HepG2 (cell line): Measurements from ENCODE around the gene RPRD2. TPM values are rescaled to one million over a fixed set of nuclear protein-coding genes. Genes with fewer than 3 reads are reported as not detected.

Experiments
- BRCA1 ChIP-seq: sonication (generic); formaldehyde crosslinking; IDR thresholded peaks from 2 replicates; pipeline ENCODE4 v1.4.0; 2020; ENCODE audit warnings: missing genetic modification reagents
- FOXJ3 ChIP-seq: sonication (generic); formaldehyde crosslinking; IDR thresholded peaks from 2 replicates; pipeline ENCODE4 v1.4.0; 2020; ENCODE audit warnings: missing genetic modification reagents, mild to moderate bottlenecking, borderline replicate concordance
- JARID2 ChIP-seq: sonication (generic); formaldehyde crosslinking; IDR thresholded peaks from 2 replicates; pipeline ENCODE4 v1.8.1; 2023; ENCODE audit warnings: missing genetic modification reagents, inconsistent platforms; ENCODE audit not compliant: insufficient replicate concordance
- KDM4B ChIP-seq: sonication (generic); formaldehyde crosslinking; IDR thresholded peaks from 2 replicates; pipeline ENCODE4 v1.4.0; 2020; ENCODE audit warnings: missing genetic modification reagents
- NRL ChIP-seq: sonication (generic); formaldehyde crosslinking; IDR thresholded peaks from 2 replicates; pipeline ENCODE4 v1.5.0; 2020; ENCODE audit warnings: missing genetic modification reagents, mild to moderate bottlenecking, moderate library complexity, borderline replicate concordance
- PRDM4 ChIP-seq: sonication (generic); formaldehyde crosslinking; IDR thresholded peaks from 2 replicates; pipeline ENCODE4 v1.9.0; 2021; ENCODE audit warnings: missing genetic modification reagents, borderline replicate concordance
- REPIN1 ChIP-seq: sonication (generic); formaldehyde crosslinking; IDR thresholded peaks from 2 replicates; pipeline ENCODE4 v1.8.0; 2022; ENCODE audit warnings: missing genetic modification reagents, low read depth, mild to moderate bottlenecking, borderline replicate concordance
- RFX1 ChIP-seq: fragments of 450-650 bp; IDR thresholded peaks from 2 replicates; pipeline ENCODE4 v1.6.1; 2017
- RFXAP ChIP-seq: sonication (generic); formaldehyde crosslinking; IDR thresholded peaks from 2 replicates; pipeline ENCODE4 v1.4.0; 2020; ENCODE audit warnings: missing genetic modification reagents, borderline replicate concordance
- RNF219 ChIP-seq: sonication (generic); formaldehyde crosslinking; IDR thresholded peaks from 2 replicates; pipeline ENCODE4 v1.5.0; 2020; ENCODE audit warnings: mild to moderate bottlenecking, missing genetic modification reagents
- TBX3 ChIP-seq: fragments of 450-650 bp; IDR thresholded peaks from 2 replicates; pipeline ENCODE4 v1.6.1; 2017; ENCODE audit warnings: antibody characterized with exemption, mild to moderate bottlenecking, inconsistent platforms, borderline replicate concordance
- TOE1 ChIP-seq: sonication (generic); formaldehyde crosslinking; IDR thresholded peaks from 2 replicates; pipeline ENCODE4 v1.4.0; 2020; ENCODE audit warnings: mild to moderate bottlenecking, missing genetic modification reagents
- ZC3H13 ChIP-seq: sonication (generic); formaldehyde crosslinking; IDR thresholded peaks from 2 replicates; pipeline ENCODE4 v1.8.1; 2023; ENCODE audit warnings: mild to moderate bottlenecking, missing genetic modification reagents, moderate library complexity
- ZNF512 ChIP-seq: sonication (generic); formaldehyde crosslinking; IDR thresholded peaks from 2 replicates; pipeline ENCODE4 v1.4.0; 2020; ENCODE audit warnings: mild to moderate bottlenecking, missing genetic modification reagents
- ZNF574 ChIP-seq: sonication (generic); formaldehyde crosslinking; IDR thresholded peaks from 2 replicates; pipeline ENCODE4 v1.4.0; 2020; ENCODE audit warnings: missing genetic modification reagents
- ZNF879 ChIP-seq: sonication (generic); formaldehyde crosslinking; IDR thresholded peaks from 2 replicates; pipeline ENCODE4 v1.8.1; 2023; ENCODE audit warnings: missing genetic modification reagents
- ZUFSP ChIP-seq: sonication (generic); formaldehyde crosslinking; IDR thresholded peaks from 2 replicates; pipeline ENCODE4 v1.9.0; 2021; ENCODE audit warnings: missing genetic modification reagents, mild to moderate bottlenecking, borderline replicate concordance
- polyA plus RNA-seq, 8 experiments: library from polyadenylated mRNA; depleted of rRNA in 3 of 8; stranded (reverse) in 7 of 8; unstranded in 1 of 8; fragments of >200 nt; fragmentation: Illumina TruSeq in 4 of 8; extraction: Trizol in 4 of 8; gene quantifications; 2 replicates each; pipeline versions ENCODE4 v1.2.1 to v1.2.3, GENCODE V29; 2011 to 2016; ENCODE audit warnings: low read depth in 4 of 8, missing spikeins in 1 of 8, mixed read lengths in 1 of 8; ENCODE audit not compliant: insufficient read depth in 1 of 8
- total RNA-seq, 5 experiments: library from RNA; depleted of rRNA; stranded (reverse); fragments of >200 nt; fragmentation: Illumina TruSeq; extraction: Trizol; gene quantifications; 2 replicates each; pipeline ENCODE4 v1.2.3, GENCODE V29; 2016; ENCODE audit warnings: low read depth in 1 of 5

RPRD2 gene
- total and polyA plus RNA-seq, 2 of the 13 experiments (the other 11 are each of a cell fraction or from before 2014, with no cell fraction given) = 8.0 to 8.9 TPM

GRCh38 chr1:150410582-150411101 is 46.7 kb downstream of the RPRD2 start (continued):
- TF ChIP-seq ZNF574 (peak; percentile 69), PRDM4 (CRISPR knock-in tag) (no peak), ZC3H13 (CRISPR knock-in tag) (no peak), BRCA1 (CRISPR knock-in tag) (0 out of 2 replicates have a peak, but pooled peaks have one; percentile 34), REPIN1 (CRISPR knock-in tag) (peak; percentile 81; the same call in 1 of the 2 replicates), RNF219 (CRISPR knock-in tag) (no peak), ZUFSP (no peak), TOE1 (CRISPR knock-in tag) (0 out of 2 replicates have a peak, but pooled peaks have one; percentile 25), TBX3 (peak; percentile 79; the same call in 1 of the 2 replicates), RFXAP (CRISPR knock-in tag) (peak; percentile 83; the same call in 1 of the 2 replicates), KDM4B (0 out of 2 replicates have a peak, but pooled peaks have one; percentile 46), ZNF512 (CRISPR knock-in tag) (no peak), JARID2 (CRISPR knock-in tag) (no peak), ZNF879 (CRISPR knock-in tag) (no peak), RFX1 (no peak), NRL (no peak), FOXJ3 (CRISPR knock-in tag) (peak; percentile 87)
